NCI-H2196 (cell line): ENCODE data around the gene MYD88.
A peak's percentile ranks its signal among the peaks of the same experiment; 100 is the strongest.

ENCODE experiments used
- DNase-seq: peaks from one replicate; lab custom pipeline; 2025; ENCODE audit not compliant: unreplicated experiment; lab: John Stamatoyannopoulos, UW

The MYD88 gene

DNA sequence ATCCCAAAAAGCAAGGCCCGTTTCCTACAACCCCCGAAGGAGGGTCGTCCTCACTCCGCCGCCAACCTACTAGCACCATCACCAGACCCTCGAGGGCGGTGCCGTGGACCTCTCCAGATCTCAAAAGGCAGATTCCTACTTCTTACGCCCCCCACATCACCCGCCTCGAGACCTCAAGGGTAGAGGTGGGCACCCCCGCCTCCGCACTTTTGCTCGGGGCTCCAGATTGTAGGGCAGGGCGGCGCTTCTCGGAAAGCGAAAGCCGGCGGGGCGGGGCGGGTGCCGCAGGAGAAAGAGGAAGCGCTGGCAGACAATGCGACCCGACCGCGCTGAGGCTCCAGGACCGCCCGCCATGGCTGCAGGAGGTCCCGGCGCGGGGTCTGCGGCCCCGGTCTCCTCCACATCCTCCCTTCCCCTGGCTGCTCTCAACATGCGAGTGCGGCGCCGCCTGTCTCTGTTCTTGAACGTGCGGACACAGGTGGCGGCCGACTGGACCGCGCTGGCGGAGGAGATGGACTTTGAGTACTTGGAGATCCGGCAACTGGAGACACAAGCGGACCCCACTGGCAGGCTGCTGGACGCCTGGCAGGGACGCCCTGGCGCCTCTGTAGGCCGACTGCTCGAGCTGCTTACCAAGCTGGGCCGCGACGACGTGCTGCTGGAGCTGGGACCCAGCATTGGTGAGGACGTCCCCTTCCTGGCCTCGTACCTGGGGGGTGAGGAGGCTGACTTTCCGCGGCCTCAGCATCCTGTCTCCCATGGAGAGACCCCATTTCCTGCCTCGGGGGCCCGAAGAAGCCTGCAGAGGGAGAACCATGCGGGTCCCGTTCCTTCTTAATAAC is at the start of gene MYD88:
MYD88 (plus strand) TSS at position 313 of the 842 bp plus-strand sequence; CDS start at position 353, 40 bp downstream.
- peak; percentile 28 for DNase-seq

DNA sequence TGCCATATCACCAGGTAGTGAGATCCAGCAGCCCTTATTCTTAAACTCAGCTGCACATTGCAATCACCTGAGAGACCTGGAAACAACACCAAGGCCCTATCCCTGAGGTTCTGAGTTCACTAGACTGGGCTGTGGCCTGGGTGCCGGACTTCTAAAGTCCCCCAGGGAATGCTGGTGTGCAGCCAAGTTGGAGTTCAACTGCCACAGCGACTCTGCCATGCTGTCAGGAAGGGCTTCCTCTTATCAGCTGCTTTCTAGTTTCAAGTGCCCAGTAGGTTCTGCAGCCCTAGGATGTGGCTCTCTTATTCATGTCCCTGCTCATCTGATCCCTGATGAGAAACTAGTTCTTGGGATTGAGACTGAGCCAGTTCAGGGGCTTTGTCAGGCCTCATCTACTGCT is 49.3 kb upstream of the MYD88 start:
- no peak for DNase-seq

DNA sequence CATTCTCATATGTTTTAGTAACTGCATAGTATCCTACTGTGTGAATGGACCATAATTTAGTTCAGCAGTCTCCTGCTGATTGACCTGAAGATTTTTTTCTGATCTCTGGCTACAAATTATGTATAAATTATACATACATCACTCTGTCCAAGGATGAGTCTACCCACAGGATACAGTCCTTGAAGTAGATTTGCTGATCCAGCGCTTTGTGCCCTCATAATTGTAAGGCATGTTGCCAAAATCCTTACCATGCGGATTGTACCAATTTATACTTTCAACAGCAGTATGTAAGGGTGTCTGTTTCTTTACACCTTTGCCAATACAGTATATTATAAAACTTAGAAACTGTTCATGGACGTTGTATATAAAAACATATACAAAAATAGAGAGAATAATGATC is 48.0 kb upstream of the MYD88 start:
- no peak for DNase-seq

DNA sequence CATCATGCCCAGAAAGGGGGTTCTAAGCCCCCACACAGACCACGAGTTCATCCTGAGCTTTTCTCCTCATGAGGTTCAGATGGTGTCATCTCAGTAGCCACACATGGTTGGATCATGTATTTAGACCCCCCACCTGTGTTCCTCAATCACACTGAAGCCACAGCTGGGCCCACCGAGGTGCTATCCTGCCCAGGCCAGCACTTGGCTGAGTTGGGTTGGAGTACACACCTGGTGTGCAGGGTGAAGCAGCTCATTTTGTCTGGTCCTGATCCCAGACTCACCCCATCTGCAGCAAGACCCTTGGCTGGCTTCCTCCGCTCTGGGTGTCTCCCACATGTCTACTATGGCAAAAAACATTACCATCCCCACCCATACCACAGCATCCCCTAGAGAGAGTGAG is 43.5 kb upstream of the MYD88 start:
- DNase-seq: no peak

DNA sequence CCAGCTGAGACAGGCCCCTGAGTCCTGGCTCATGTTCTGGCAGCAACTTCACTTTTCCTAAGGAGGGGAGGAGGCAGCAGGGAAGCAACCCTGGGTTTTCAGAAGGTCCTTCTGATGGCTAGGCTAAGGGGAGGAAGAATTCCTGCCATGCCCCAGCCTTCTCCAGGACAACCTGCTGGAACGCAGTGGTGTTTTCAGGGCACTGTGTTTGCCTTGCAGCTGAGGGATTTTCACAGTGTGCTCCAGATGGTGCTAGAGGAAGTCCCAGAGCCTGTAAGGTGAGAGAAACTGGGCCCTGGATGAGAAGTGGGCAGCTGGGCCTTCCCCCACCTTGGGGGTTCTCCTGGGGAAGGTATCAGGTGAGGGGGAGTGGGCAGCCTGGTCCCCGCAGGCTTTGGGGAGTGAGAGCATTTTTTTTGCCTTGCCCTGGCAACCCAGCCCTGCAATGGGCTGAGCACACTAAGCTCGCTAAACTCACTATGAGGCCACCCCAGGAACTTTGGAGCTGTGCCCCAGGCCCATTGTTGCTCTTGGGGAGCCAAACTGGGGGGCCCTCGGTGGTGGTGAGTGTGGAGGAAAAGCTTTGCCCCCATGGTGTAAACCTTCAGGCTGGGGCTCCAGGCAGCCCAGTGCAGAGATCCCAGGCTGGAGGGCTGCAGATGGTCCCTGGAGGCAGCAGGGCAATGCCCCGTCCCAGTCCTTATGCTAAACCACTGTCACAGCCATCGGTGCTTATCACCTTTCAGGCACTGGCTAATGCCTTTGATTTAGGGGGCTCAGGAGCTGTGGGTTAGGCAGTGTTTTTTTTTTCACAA is 42.6 kb upstream of the MYD88 start:
- no peak for DNase-seq

DNA sequence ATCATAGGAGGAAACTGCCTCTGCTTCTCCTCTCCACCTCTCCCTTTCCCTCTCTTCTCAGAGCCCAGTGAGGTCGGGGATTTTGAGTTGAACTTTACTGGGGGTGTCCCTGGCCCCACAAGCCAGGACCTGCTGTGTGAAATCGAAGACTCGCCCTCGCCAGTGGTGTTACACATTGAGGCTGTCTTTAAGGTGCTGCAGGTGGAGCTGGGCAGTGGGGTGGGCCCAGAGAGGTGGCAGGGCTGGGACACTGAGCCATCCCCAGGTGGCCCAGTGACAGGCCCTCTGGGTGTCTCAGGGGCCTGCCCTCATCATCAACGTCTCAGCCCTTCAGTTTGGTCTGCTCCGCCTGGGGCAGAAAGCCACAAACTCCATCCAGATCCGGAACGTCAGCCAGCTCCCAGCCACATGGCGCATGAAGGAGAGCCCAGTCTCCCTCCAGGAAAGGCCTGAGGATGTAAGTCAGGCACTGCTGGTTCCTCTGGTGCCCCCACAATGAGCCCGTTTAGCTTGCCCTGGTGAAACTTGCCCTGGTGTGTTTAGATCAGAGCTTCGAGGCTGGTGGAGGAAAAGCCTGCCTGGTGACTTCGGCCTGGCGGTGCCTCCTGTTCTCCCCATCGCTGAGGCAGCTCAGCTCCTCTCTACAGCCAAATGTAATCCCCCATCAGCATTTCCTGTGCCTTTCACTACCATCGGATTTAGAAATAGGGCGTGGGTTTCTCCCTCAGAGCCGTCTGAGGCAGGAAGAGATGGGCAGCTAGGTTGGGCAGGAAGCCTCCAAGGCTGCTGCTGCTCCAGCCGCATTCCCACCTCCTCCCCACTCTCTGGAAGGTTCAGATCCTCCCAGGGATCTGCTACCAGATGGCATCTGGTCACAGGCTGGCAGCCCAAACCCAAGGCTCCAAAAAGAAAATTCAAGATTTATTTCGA is 40.8 kb upstream of the MYD88 start:
- no peak for DNase-seq

DNA sequence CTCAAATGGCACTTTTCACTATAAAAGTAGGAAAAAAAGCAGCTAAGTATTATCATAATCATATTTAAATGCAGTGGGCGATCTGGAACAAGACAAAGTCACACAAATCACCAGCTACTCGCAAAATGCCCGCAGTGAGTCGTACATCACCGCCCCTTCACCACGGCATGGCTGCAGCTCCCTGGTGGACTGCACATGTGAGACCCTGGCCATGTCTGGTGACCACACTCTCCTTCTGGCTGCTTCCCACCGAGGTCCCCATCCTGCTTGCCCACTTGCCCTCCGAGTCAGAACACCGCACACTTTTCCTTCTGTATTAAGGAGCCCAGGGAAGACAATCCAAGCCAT is 40.1 kb upstream of the MYD88 start:
- no peak for DNase-seq

DNA sequence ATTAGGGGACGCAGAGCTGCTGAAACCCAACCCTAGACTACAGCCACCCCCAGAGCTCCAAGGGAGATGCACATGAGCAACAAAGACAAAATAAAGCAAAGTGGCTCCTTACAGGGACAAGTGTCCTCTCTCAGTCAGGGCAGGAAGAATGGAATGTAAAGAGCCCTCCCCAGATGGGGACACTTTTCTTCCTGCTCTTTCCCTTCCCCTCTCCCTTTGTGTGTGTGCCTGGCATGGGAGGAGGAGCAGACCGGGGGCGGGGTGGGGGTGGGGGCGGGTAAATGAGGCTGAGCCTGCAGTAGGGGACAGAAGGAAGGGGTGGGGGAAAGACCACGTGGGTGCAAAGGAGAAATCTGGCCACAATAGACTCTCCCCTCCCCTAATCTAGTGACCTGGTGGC is 38.9 kb upstream of the MYD88 start:
- DNase-seq: no peak

DNA sequence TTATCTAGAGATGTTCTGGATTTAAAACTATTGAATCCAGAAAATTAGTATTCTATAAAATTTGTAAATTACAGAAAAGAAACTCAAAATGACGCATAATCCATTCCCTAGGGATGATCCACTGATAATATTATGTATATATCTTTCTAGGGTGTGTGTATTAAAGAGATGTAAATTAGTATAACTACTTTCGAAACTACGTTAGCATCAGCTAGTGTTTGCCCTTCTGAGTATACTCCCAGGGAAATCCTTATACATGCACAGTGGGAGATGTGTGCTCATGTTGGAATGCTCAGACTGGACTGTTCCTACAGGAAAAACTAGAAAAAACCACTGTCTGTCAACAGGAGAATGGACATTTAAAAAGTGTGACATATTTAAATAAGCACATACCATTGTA is 38.0 kb upstream of the MYD88 start:
- no peak for DNase-seq

DNA sequence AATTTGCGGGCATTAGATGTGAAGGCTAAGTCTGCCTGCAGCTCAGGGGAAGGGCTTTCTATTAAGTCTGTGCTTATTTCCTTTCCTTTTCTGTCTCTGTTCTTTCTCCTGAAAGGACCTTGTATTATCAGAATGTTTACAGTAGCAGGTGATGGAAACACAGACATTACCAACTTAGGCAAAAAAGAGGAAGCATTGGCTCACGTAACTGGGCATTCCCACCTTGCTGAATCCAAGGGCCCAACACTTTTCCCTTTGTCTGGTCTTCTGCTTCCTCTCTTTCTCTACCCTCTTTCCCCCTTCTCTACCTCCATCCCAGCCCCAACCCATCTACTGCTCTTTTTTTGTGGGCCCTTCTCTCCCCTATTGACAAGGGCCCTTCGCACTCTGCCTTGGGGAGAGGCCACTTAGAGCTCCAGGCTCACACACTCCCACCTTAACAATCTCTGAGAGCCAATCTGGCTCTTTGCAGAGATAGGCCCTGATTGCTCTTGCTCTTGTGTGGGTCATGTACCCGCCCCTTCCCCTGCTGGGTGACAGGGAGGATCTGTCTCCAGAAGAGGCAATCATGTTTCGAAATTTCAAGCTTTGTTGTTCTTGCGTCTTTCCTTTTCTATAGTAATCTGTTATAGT is 36.5 kb upstream of the MYD88 start:
- DNase-seq: no peak

DNA sequence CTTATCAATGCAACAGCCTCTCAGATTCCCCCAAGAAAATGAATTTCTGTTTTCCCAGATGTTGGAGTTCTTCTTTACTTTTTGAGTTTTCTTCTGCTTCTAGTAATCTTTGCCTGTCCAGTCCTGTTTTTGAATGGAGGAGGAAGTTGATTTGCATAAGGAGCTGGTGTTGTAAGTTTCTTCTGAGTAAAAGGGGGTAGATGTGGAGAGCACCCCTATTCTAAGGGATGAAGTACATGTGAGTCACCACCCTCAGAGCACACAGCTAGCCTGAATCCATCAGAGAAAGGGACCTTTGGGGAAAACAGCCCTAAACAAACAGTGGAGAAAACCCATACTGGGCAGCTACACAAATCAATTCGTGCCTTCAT is 36.0 kb upstream of the MYD88 start:
- DNase-seq: no peak

DNA sequence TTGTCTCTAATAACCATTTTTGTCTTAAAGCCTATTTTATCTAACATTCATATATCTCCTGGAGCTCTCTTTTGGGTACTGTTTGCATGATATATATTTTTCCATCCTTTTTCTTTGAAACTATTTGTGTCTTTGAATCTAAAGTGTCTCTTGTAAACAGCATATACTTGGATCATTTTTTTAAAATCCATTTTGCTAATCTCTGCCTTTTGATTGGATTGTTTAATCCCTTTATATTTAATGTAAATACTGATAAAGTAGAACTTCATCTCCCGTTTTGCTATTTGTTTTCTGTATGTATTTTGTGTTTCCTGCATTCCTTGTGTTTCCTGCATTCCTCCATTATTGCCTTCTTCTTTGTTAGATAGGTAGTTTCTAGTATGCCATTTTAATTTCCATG is 32.9 kb upstream of the MYD88 start:
- no peak for DNase-seq

DNA sequence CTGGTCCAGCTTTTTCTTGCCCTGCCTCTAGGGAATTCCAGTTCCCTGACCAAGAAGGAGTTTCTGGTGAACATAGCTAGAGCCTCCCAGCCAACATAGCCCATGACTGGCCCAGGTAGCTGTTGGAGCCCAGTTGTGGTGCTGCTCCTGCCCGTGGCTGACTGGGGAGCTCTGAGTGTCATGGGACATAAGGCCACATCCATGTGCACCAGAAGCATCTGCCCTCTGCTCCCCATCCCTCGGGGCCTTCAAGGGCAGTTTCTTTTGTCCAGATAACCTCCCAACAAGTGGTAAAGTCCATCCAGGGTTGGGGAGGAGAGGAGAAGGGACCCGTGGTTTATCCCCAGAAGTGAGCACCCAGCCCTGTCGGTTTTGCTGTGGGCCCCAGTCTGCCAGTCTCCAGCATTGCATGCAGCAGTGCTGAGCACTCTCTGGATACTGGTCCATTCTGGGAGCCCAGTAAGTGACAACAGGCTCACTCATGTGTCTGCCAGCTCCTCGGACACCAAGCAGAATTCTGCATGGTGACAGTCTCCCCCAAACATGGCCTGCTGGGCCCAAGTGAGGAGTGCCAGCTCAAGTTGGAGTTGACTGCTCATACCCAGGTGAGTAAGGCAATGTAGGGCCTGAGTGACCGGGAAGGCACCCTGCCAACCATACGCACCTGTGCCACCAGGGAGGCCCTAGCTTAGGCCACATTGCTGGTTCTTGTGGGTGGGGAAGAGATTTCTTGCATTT is 30.4 kb upstream of the MYD88 start:
- no peak for DNase-seq

DNA sequence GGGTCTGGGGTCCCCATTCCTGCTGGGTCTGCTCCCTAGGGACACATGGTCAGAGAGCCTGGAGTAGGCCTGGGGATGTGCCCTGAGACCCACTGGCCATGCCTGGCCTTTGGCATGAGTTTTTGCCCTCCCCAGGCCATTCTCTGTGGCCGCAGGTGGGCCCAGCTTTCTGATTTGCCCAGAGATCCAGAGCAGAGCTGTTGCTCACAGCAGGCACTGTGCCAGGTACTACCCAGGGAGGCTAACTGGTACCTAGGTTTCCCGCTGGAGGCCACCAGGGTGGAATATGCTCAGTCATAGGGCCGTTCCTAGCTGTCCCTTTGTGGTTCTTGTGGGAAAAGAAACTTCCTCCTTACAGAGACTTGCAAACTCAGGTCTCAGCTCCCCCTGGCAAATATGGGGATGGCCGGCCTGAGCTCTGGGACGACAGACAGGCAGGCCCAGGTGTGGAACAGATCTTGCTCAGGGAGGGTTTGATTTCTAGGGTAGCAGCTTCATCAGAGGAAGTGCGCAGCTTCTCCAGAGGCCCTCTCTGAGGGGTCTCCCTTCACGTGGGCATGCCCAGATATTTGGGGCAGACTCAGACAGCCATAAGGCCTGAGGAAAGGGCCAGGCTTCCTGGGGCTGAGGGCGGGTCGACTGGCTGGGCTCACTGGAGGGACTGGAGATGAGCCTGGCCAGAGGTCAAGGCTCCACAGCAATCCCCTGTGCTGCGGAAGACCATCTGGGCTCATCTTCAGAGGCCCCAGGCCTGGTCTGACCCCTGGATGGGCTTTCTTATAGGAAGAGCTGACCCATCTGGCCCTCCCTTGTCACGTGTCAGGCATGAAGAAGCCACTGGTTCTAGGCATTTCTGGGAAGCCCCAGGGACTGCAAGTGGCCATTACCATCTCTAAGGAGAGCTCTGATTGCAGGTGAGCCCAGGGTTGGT is 29.5 kb upstream of the MYD88 start:
- no peak for DNase-seq

DNA sequence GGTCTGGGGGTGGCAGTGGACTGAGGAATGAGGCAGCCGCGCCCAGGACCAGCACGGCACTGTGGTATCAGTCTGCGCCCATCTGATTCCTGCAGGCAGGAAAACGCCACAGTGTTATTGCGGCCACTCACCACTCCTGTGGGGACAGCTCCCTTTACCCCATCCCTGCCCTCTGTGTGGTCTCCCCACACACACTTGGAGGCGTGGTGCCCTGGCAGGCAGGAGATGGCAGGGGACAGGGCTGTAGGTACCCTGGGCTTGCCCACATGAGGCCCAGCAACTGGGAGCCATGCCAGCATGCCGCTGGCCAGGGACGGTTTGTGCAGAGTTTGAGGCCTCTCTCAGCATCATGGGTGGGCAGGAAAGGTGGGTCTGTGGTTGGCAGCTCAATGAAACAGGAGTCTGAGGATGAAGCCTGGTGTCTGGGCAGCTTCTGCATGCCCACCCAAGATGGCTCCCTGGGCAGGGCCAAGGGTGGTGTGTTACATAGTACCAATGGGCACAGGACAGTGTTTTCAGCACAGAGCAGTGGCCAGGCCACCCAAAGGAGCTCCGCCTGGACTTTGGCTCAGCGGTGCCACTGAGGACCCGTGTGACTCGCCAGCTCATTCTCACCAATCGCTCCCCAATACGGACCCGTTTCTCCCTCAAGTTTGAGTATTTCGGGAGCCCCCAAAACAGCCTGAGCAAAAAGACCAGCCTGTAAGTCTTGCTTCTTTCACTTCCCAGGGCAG is 28.7 kb upstream of the MYD88 start:
- DNase-seq: no peak

DNA sequence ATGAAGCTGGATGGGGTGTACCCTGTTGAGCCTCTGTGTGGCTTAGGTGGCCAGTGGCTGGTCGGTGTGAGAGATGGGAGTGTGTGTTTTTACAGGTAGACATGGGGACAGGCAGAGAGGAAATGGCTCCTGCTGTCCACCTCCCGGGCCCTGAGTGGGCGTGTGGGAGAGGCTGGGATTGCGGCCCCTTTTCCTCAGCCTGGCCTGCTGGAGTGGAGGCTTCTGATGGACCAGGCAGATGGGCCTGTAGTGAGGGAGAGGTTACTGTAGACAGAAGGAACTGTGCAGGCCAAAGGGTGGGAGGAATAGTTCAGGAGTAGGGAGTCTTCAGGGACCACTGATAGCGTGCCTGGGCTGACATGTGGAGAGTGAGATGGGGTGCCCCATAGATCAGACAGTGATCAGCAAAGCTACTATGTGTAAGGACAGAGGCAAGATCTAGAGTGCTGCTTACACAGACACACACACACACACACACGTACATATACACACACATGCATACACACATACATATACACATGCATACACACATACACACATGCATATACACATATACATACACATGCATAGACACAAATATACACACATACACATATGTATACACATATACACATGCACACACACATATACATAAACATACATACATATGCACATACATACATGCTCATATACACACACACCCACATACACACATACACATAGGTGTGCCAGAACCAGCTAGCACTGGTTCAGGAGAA is 28.0 kb upstream of the MYD88 start:
- no peak for DNase-seq

DNA sequence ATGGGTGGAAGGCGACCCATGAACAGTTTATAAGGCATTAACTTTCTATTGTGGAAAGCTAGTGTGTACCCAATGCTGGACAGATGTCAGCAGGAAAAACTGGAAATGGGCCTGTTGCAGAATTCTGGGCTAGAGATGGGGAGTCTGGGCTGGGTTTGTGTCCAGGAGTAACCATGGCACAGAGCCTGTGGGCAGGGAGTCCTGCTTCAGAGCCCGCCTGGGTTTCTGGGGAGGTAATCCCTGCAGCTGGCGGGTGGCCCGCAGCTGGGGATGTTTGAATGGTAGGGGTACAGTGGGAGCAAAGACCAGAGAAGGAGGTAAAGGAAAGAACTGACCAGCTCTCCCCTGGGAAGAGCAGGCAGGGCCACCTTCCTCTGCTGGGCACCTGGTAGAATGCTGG is 27.3 kb upstream of the MYD88 start:
- DNase-seq: no peak
